SK-N-SH treated with all-trans-retinoic acid at 6 μM for 48 hours (cell line): ENCODE measurements around the gene ZNF683.

Experiments used
- ATAC-seq: fragments of 200-7000 bp; cut with Tn5 transposase; 3 replicates; pipeline ENCODE4 v1.9.1; 2020; ENCODE audit warnings: mild to moderate bottlenecking, moderate library complexity
- ARNTL ChIP-seq: fragments of 450-650 bp; formaldehyde crosslinking; IDR thresholded peaks from 2 replicates; pipeline ENCODE4 v1.5.0; 2020; ENCODE audit warnings: low read depth, mild to moderate bottlenecking, moderate library complexity, borderline replicate concordance
- CREB5 ChIP-seq: fragments of 250-450 bp; sonication (Bioruptor Pico); IDR thresholded peaks from 2 replicates; pipeline ENCODE4 v1.5.1; 2020; ENCODE audit warnings: low read depth, mild to moderate bottlenecking, moderate library complexity
- ESRRG ChIP-seq: fragments of 250-450 bp; sonication (Bioruptor Pico); IDR thresholded peaks from 2 replicates; pipeline ENCODE4 v1.6.1; 2021; ENCODE audit warnings: mild to moderate bottlenecking
- GLIS3 ChIP-seq: fragments of 250-450 bp; sonication (Bioruptor Pico); IDR thresholded peaks from 2 replicates; pipeline ENCODE4 v1.5.0; 2020; ENCODE audit warnings: mild to moderate bottlenecking, moderate library complexity
- OSR1 ChIP-seq: fragments of 250-450 bp; sonication (Bioruptor Pico); IDR thresholded peaks from 2 replicates; pipeline ENCODE4 v1.8.0; 2022; ENCODE audit warnings: moderate library complexity, mild to moderate bottlenecking, inconsistent platforms
- PPARA ChIP-seq: fragments of 250-450 bp; sonication (Bioruptor Pico); IDR thresholded peaks from 2 replicates; pipeline ENCODE4 v1.5.0; 2020; ENCODE audit warnings: mild to moderate bottlenecking, borderline replicate concordance
- RARB ChIP-seq: fragments of 250-450 bp; sonication (Bioruptor Pico); IDR thresholded peaks from 2 replicates; pipeline ENCODE4 v1.8.0; 2021; ENCODE audit warnings: mild to moderate bottlenecking, moderate library complexity
- SNAI2 ChIP-seq: fragments of 250-450 bp; sonication (Bioruptor Pico); IDR thresholded peaks from 2 replicates; pipeline ENCODE4 v1.5.0; 2020; ENCODE audit warnings: mild to moderate bottlenecking, moderate library complexity
- TCF4 ChIP-seq: fragments of 250-450 bp; sonication (Bioruptor Pico); IDR thresholded peaks from 2 replicates; pipeline ENCODE4 v1.8.0; 2021; ENCODE audit warnings: mild to moderate bottlenecking, moderate library complexity, borderline replicate concordance
- TOX ChIP-seq: fragments of 250-450 bp; sonication (Bioruptor Pico); IDR thresholded peaks from 2 replicates; pipeline ENCODE4 v1.8.0; 2021; ENCODE audit warnings: mild to moderate bottlenecking, moderate library complexity, borderline replicate concordance
- ZC3H10 ChIP-seq: fragments of 250-450 bp; sonication (Bioruptor Pico); IDR thresholded peaks from 2 replicates; pipeline ENCODE4 v1.5.1; 2021; ENCODE audit warnings: mild to moderate bottlenecking, moderate library complexity
- ZFP3 ChIP-seq: fragments of 250-450 bp; sonication (Bioruptor Pico); IDR thresholded peaks from 2 replicates; pipeline ENCODE4 v1.5.0; 2020; ENCODE audit warnings: mild to moderate bottlenecking, moderate library complexity
- ZNF565 ChIP-seq: fragments of 450-650 bp; formaldehyde crosslinking; conservative IDR thresholded peaks from 2 replicates; pipeline ENCODE4 v1.5.0; 2020; ENCODE audit warnings: low read depth, mild to moderate bottlenecking, moderate library complexity
- ZNF70 ChIP-seq: fragments of 450-650 bp; formaldehyde crosslinking; IDR thresholded peaks from 2 replicates; pipeline ENCODE4 v1.5.0; 2020; ENCODE audit warnings: mild to moderate bottlenecking, moderate library complexity
- ZNF8 ChIP-seq: fragments of 450-650 bp; formaldehyde crosslinking; IDR thresholded peaks from 2 replicates; pipeline ENCODE4 v1.5.0; 2020; ENCODE audit warnings: mild to moderate bottlenecking, moderate library complexity
- TF ChIP-seq, protein P1 (sequence below): fragments of 250-450 bp; sonication (Bioruptor Pico); IDR thresholded peaks from 2 replicates; pipeline ENCODE4 v1.8.0; 2020; ENCODE audit warnings: mild to moderate bottlenecking, moderate library complexity, borderline replicate concordance
- TF ChIP-seq, protein P2 (sequence below): fragments of 250-450 bp; sonication (Bioruptor Pico); IDR thresholded peaks from 2 replicates; pipeline ENCODE4 v1.8.0; 2021; ENCODE audit warnings: low read depth, mild to moderate bottlenecking, moderate library complexity, borderline replicate concordance
- TF ChIP-seq, protein P3 (sequence below): fragments of 250-450 bp; sonication (Bioruptor Pico); IDR thresholded peaks from 2 replicates; pipeline ENCODE4 v1.5.0; 2020; ENCODE audit warnings: mild to moderate bottlenecking, moderate library complexity
- TF ChIP-seq, protein P4 (sequence below): fragments of 250-450 bp; sonication (Bioruptor Pico); IDR thresholded peaks from 2 replicates; pipeline ENCODE4 v1.5.1; 2021; ENCODE audit warnings: mild to moderate bottlenecking, moderate library complexity

ZNF683 gene

GRCh38 chr1:26350343-26350700 is 22.2 kb downstream of the ZNF683 start:
- ATAC-seq, result no peak
- TF ChIP-seq, protein P1, sequence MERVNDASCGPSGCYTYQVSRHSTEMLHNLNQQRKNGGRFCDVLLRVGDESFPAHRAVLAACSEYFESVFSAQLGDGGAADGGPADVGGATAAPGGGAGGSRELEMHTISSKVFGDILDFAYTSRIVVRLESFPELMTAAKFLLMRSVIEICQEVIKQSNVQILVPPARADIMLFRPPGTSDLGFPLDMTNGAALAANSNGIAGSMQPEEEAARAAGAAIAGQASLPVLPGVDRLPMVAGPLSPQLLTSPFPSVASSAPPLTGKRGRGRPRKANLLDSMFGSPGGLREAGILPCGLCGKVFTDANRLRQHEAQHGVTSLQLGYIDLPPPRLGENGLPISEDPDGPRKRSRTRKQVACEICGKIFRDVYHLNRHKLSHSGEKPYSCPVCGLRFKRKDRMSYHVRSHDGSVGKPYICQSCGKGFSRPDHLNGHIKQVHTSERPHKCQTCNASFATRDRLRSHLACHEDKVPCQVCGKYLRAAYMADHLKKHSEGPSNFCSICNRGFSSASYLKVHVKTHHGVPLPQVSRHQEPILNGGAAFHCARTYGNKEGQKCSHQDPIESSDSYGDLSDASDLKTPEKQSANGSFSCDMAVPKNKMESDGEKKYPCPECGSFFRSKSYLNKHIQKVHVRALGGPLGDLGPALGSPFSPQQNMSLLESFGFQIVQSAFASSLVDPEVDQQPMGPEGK (CRISPR knock-in tag), result no peak
- TF ChIP-seq TCF4 (CRISPR knock-in tag) (no peak), CREB5 (CRISPR knock-in tag) (no peak), ZNF70 (CRISPR knock-in tag) (no peak), SNAI2 (no peak), OSR1 (CRISPR knock-in tag) (no peak), ZFP3 (CRISPR knock-in tag) (no peak), RARB (CRISPR knock-in tag) (no peak), ZNF565 (CRISPR knock-in tag) (no peak), ARNTL (CRISPR knock-in tag) (no peak), TOX (CRISPR knock-in tag) (no peak), PPARA (CRISPR knock-in tag) (no peak)
- TF ChIP-seq, protein P2, sequence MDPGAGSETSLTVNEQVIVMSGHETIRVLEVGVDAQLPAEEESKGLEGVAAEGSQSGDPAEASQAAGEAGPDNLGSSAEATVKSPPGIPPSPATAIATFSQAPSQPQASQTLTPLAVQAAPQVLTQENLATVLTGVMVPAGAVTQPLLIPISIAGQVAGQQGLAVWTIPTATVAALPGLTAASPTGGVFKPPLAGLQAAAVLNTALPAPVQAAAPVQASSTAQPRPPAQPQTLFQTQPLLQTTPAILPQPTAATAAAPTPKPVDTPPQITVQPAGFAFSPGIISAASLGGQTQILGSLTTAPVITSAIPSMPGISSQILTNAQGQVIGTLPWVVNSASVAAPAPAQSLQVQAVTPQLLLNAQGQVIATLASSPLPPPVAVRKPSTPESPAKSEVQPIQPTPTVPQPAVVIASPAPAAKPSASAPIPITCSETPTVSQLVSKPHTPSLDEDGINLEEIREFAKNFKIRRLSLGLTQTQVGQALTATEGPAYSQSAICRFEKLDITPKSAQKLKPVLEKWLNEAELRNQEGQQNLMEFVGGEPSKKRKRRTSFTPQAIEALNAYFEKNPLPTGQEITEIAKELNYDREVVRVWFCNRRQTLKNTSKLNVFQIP (CRISPR knock-in tag), result no peak
- TF ChIP-seq, protein P3, sequence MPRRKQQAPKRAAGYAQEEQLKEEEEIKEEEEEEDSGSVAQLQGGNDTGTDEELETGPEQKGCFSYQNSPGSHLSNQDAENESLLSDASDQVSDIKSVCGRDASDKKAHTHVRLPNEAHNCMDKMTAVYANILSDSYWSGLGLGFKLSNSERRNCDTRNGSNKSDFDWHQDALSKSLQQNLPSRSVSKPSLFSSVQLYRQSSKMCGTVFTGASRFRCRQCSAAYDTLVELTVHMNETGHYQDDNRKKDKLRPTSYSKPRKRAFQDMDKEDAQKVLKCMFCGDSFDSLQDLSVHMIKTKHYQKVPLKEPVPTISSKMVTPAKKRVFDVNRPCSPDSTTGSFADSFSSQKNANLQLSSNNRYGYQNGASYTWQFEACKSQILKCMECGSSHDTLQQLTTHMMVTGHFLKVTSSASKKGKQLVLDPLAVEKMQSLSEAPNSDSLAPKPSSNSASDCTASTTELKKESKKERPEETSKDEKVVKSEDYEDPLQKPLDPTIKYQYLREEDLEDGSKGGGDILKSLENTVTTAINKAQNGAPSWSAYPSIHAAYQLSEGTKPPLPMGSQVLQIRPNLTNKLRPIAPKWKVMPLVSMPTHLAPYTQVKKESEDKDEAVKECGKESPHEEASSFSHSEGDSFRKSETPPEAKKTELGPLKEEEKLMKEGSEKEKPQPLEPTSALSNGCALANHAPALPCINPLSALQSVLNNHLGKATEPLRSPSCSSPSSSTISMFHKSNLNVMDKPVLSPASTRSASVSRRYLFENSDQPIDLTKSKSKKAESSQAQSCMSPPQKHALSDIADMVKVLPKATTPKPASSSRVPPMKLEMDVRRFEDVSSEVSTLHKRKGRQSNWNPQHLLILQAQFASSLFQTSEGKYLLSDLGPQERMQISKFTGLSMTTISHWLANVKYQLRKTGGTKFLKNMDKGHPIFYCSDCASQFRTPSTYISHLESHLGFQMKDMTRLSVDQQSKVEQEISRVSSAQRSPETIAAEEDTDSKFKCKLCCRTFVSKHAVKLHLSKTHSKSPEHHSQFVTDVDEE (CRISPR knock-in tag), result no peak
- TF ChIP-seq, protein P4, sequence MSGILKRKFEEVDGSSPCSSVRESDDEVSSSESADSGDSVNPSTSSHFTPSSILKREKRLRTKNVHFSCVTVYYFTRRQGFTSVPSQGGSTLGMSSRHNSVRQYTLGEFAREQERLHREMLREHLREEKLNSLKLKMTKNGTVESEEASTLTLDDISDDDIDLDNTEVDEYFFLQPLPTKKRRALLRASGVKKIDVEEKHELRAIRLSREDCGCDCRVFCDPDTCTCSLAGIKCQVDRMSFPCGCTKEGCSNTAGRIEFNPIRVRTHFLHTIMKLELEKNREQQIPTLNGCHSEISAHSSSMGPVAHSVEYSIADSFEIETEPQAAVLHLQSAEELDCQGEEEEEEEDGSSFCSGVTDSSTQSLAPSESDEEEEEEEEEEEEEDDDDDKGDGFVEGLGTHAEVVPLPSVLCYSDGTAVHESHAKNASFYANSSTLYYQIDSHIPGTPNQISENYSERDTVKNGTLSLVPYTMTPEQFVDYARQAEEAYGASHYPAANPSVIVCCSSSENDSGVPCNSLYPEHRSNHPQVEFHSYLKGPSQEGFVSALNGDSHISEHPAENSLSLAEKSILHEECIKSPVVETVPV (CRISPR knock-in tag), result no peak

GRCh38 chr1:26349877-26350244 is 22.7 kb downstream of the ZNF683 start:
- ATAC-seq, result no peak
- TF ChIP-seq PPARA (CRISPR knock-in tag), result no peak
- no peak for TF ChIP-seq ESRRG (CRISPR knock-in tag)
- no peak for TF ChIP-seq OSR1 (CRISPR knock-in tag)
- TF ChIP-seq ARNTL (CRISPR knock-in tag), result no peak
- no peak for TF ChIP-seq SNAI2
- TF ChIP-seq ZNF565 (CRISPR knock-in tag), result no peak
- no peak for TF ChIP-seq RARB (CRISPR knock-in tag)
- TF ChIP-seq ZC3H10 (CRISPR knock-in tag), result no peak

DNA sequence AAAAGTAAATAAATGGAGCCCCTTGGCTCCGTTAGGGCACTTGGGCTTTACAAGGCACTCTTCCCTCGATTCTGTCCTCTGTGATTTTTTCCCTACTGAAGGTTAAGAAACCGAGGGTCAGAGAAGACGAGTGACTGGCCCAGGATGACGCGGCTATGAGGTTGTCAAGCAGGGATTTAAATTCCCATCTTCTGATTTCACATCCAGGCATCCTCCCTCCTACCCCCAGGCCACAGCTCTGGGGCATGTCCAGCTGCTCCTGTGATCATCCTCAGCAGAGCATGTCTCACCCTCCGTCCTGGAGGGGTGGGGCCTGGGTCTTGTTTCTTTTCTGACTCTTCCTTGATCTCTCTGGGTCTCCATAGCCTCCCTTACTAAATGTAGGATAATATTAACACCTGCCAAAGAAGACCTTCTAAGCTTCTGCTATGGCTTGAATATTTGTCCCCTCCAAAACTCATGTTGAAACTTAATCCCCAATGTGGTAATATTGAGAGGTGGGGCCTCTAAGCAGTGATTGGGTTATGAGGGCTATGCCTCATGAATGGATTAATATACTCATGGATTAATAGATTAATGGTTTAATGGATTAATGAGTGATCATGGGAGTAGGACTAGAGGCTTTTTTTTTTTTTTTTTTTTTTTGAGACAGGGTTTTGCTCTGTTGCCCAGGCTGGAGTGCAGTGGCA is 23.2 kb downstream of the ZNF683 start:
- TF ChIP-seq ZFP3 (CRISPR knock-in tag), result no peak
- no peak for TF ChIP-seq GLIS3 (CRISPR knock-in tag)
- TF ChIP-seq ZNF8 (CRISPR knock-in tag), result no peak
- no peak for TF ChIP-seq ZNF565 (CRISPR knock-in tag)
- TF ChIP-seq, protein P2 (CRISPR knock-in tag), result no peak
- TF ChIP-seq, protein P1 (CRISPR knock-in tag), result no peak
- TF ChIP-seq CREB5 (CRISPR knock-in tag), result no peak
- no peak for ATAC-seq
